ENCODE results near the gene SYNJ1. TPM values are rescaled to one million over a fixed set of nuclear protein-coding genes. Genes with fewer than 3 reads are reported as not detected.

The SYNJ1 gene
- total and polyA plus RNA-seq, 7 donors, result 5.9 to 14.8 (median 10.8) TPM

DNA sequence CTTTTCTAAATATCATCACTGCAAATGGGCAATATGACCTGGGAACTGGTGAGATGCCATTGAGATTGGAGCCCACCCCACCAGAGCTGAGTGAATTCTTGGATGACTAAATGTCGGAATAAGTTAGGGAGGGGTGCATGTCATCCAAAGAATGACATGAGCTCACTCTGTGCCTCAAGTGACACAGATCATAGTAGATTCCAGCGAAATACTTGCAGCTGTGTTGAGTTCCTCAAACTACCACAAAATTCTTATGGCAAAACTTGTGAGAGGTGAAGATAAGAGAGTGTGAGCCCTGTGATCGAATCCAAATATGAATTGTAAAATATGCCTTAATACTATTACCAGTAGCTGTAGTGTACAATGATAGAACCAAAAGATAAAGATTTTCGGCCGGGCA lies 140.2 kb downstream of the SYNJ1 start:
- no peaks in the 10 kb centered on the region for H3K9me3 ChIP-seq
- H3K4me3 ChIP-seq, result no peak overlapping the region
- ATAC-seq (no peak), DNase-seq (no peak)
- intact Hi-C loops (cut with DNase I), result no loop called here
- H3K27ac ChIP-seq, result no peak overlapping the region
- TF ChIP-seq, protein P1, sequence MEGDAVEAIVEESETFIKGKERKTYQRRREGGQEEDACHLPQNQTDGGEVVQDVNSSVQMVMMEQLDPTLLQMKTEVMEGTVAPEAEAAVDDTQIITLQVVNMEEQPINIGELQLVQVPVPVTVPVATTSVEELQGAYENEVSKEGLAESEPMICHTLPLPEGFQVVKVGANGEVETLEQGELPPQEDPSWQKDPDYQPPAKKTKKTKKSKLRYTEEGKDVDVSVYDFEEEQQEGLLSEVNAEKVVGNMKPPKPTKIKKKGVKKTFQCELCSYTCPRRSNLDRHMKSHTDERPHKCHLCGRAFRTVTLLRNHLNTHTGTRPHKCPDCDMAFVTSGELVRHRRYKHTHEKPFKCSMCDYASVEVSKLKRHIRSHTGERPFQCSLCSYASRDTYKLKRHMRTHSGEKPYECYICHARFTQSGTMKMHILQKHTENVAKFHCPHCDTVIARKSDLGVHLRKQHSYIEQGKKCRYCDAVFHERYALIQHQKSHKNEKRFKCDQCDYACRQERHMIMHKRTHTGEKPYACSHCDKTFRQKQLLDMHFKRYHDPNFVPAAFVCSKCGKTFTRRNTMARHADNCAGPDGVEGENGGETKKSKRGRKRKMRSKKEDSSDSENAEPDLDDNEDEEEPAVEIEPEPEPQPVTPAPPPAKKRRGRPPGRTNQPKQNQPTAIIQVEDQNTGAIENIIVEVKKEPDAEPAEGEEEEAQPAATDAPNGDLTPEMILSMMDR (IDR thresholded peaks at IDR 0.05), result no peak
- H3K4me1 ChIP-seq, result no peaks in the 10 kb centered on the region
- H3K36me3 ChIP-seq (ENCODE audit: insufficient read depth in 1 of 2, low read depth in 1 of 2), result peaks cover 0 to 4% of the 10 kb centered on the region in 2 donors
- WGBS, 3 donors, result 91 to 94% (median 93%) methylated on average over 5 of the region's 5 CpGs
- H3K27me3 ChIP-seq (ENCODE audit: insufficient read depth in 3 of 3, low read length in 2 of 3), result no peaks in the 10 kb centered on the region

DNA sequence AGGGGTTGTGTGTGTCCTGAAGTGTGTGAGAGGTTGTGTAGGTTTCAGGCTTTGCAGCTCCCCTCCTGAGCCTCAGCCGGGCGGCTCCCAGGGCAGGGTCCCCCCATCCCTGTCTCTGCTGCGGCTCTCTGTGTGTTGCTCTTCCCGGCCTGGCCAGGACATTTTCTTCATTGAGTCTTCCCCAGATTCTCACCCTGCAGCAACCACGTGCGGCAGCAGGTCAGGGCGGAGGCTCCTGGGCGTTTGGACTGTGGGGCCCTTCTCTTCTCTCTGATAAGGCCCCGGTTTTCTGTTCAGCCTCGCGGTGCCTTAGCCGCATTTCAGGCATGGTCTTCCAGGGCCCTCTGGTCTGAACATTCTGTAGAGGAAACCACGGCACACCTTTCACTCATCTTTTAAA lies 140.7 kb downstream of the SYNJ1 start:
- Histone ChIP-seq H3K36me3 (ENCODE audit: insufficient read depth in 1 of 2, low read depth in 1 of 2) (peaks cover 0 to 4% of the 10 kb centered on the region in 2 donors), H3K27me3 (ENCODE audit: insufficient read depth in 3 of 3, low read length in 2 of 3) (no peaks in the 10 kb centered on the region), H3K4me1 (no peaks in the 10 kb centered on the region), H3K27ac (no peak overlapping the region), H3K4me3 (no peak overlapping the region), H3K9me3 (no peaks in the 10 kb centered on the region)
- DNase-seq (no peak), ATAC-seq (no peak)
- WGBS, 3 donors, result 79 to 85% (median 84%) methylated on average over 13 of the region's 13 CpGs
- intact Hi-C loops (cut with DNase I), result no loop called here
- TF ChIP-seq, protein P1 (IDR thresholded peaks at IDR 0.05), result no peak

DNA sequence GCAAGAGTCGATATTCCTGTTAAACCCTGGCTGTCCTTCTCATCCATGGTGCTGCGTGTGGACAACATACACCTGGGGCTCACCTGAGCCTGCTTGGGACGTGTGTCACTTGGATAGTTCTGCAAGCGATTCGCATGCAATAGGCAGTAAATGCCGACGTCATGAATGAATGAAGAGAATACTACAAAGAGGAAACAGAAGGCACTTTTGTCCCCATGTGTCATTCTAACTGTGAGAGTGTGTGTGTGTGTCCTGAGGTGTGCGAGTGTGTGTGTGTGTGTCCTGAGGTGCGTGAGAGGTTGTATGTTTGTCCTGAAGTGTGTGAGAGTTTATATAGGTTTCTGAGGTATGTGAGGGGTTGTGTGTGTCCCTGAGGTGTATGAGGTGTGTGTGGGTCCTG lies 141.8 kb downstream of the SYNJ1 start:
- ATAC-seq, result no peak
- Histone ChIP-seq H3K36me3 (ENCODE audit: insufficient read depth in 1 of 2, low read depth in 1 of 2) (peaks cover 0 to 4% of the 10 kb centered on the region in 2 donors), H3K4me3 (no peak overlapping the region), H3K4me1 (no peaks in the 10 kb centered on the region), H3K27me3 (ENCODE audit: insufficient read depth in 3 of 3, low read length in 2 of 3) (no peaks in the 10 kb centered on the region), H3K27ac (no peak overlapping the region), H3K9me3 (no peaks in the 10 kb centered on the region)
- intact Hi-C loops (cut with DNase I), result no loop called here
- DNase-seq, result no peak
- 85 to 92% (median 87%) methylated on average over 9 of the region's 9 CpGs for WGBS, 3 donors
- TF ChIP-seq, protein P1 (IDR thresholded peaks at IDR 0.05), result no peak

DNA sequence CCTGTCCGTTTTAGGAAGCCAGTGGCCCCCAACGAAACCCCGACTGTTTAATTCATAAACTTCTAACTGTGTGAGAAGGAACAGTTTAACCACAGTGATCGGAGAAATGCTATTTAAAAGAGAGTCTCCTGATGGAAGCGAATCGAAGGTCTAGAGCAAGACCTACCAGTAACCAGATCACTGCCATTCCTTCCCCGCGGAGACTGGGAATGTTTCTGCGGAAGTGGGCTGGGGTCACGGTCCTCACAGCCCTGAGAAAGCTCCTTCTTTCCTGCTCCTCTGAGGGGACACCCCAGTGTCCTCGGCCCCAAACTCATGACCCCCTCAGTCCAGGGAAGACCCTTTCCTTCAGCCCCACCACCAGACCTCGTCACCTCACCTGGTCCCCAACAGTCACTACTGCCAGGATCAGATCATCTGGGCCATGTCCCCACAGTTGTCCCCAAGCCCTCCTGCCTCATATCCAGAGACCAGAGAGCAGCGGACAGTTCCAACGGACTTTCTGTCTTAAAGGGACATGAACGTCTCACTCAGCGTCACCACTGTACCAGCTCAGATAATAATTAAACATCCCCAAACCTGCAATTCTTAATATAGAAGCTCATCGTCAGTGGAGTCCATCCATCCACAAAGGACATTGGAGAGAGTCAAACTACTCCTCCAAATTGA lies 142.6 kb downstream of the SYNJ1 start, which contains the start of gene TCP10L:
TCP10L (minus strand) TSS at position 482 of the 669 bp plus-strand sequence. CDS start 1,219 bp downstream, outside the sequence.
- H3K36me3 ChIP-seq (ENCODE audit: insufficient read depth in 1 of 2, low read depth in 1 of 2), result peaks cover 0 to 4% of the 10 kb centered on the region in 2 donors
- no peak within 1 kb of the TSS for H3K4me3 ChIP-seq
- no peak within 1 kb of the TSS for H3K27ac ChIP-seq
- H3K4me1 ChIP-seq, result no peaks in the 10 kb centered on the region
- no peaks in the 10 kb centered on the region for H3K9me3 ChIP-seq
- no peak for ATAC-seq
- no peaks in the 10 kb centered on the region for H3K27me3 ChIP-seq (ENCODE audit: insufficient read depth in 3 of 3, low read length in 2 of 3)
- DNase-seq, result no peak
- 83 to 85% (median 84%) methylated on average over 17 of the region's 17 CpGs for WGBS, 3 donors
- TF ChIP-seq, protein P1 (IDR thresholded peaks at IDR 0.05), result no peak
- intact Hi-C loops (cut with DNase I), result no loop called here

DNA sequence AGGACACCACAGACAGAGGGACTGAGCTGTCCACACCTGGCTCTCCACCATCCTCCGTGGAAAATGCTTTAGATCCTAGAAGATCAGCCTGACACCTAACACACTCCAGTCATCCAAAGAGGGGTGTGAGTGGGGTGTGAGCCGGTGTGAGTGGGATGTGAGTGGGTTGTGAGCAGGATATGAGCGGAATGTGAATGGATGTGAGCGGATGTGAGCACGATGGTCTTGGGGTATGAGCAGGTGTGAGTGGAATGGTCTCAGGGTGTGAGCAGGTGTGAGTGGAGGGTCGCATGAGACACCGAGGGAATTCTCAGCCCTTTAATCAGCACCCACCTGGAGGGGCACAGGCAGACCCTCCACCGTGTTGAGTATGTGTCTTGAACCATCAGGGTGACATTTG lies 143.3 kb downstream of the SYNJ1 start:
- Histone ChIP-seq H3K9me3 (no peaks in the 10 kb centered on the region), H3K36me3 (ENCODE audit: insufficient read depth in 1 of 2, low read depth in 1 of 2) (peaks cover 0 to 4% of the 10 kb centered on the region in 2 donors), H3K4me3 (no peak overlapping the region), H3K27me3 (ENCODE audit: insufficient read depth in 3 of 3, low read length in 2 of 3) (no peaks in the 10 kb centered on the region), H3K27ac (no peak overlapping the region), H3K4me1 (no peaks in the 10 kb centered on the region)
- 85 to 86% (median 86%) methylated on average over 8 of the region's 8 CpGs for WGBS, 3 donors
- TF ChIP-seq, protein P1 (IDR thresholded peaks at IDR 0.05), result no peak
- intact Hi-C loops (cut with DNase I), result no loop called here
- DNase-seq, result no peak
- ATAC-seq, result no peak

Measured in psoas muscle (tissue), 8 donors.